ENCODE data around the gene TRAPPC3L.

The TRAPPC3L gene

DNA sequence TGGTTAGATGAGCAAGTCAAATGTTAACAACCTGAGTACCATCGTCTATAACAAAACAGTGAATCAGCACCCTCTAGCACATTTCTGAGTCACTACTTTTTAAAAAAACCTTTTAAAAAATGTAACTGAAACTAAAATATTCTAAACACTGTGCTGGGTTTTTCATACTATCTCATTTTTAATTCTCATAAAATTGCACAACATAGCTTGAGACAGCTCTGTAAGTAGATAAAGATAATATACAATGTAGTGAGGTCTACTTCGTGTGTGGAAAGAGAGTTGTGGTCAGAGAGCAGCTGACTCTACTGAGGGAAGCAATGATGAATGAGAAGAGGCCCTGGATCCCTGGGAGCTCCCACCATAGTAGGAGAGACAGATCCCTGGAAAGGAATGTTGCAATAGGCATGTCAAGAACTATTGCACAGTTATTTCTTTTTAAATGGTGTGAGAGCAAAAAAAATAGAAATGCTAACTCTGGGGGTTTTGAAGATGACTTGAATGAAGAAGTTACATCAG lies 97.9 kb downstream of the TRAPPC3L start:
- no peak for DNase-seq (ENCODE audit: extremely low read depth, low read depth)
- TF ChIP-seq, protein P1, sequence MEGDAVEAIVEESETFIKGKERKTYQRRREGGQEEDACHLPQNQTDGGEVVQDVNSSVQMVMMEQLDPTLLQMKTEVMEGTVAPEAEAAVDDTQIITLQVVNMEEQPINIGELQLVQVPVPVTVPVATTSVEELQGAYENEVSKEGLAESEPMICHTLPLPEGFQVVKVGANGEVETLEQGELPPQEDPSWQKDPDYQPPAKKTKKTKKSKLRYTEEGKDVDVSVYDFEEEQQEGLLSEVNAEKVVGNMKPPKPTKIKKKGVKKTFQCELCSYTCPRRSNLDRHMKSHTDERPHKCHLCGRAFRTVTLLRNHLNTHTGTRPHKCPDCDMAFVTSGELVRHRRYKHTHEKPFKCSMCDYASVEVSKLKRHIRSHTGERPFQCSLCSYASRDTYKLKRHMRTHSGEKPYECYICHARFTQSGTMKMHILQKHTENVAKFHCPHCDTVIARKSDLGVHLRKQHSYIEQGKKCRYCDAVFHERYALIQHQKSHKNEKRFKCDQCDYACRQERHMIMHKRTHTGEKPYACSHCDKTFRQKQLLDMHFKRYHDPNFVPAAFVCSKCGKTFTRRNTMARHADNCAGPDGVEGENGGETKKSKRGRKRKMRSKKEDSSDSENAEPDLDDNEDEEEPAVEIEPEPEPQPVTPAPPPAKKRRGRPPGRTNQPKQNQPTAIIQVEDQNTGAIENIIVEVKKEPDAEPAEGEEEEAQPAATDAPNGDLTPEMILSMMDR (IDR thresholded peaks at IDR 0.05; ENCODE audit: low read depth, low read length, missing control alignments): no peak
- H3K4me3 ChIP-seq (replicated peaks; ENCODE audit: low read depth, low read length): no peak overlapping the region

DNA sequence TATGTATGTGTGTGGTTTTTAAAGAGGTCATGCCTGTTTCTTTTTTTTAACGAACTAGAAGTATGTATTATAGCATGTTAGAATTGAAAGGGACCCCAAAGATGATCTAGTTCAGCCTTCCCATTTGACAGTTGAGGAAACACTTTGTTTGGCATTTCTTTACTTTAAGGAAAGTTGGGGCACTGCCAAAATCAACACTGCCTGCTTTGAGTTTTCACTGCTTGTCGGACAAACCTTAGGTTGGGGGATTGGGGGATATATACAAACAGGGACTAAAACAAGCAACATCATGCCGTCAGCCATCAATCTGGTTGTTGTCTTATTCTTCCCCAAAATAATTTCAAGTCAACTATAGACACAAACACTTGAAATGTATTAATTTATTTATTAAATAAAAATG lies 98.4 kb downstream of the TRAPPC3L start:
- TF ChIP-seq, protein P1 (IDR thresholded peaks at IDR 0.05; ENCODE audit: low read depth, low read length, missing control alignments): no peak
- no peak overlapping the region for H3K4me3 ChIP-seq (replicated peaks; ENCODE audit: low read depth, low read length)
- no peak for DNase-seq (ENCODE audit: extremely low read depth, low read depth)

DNA sequence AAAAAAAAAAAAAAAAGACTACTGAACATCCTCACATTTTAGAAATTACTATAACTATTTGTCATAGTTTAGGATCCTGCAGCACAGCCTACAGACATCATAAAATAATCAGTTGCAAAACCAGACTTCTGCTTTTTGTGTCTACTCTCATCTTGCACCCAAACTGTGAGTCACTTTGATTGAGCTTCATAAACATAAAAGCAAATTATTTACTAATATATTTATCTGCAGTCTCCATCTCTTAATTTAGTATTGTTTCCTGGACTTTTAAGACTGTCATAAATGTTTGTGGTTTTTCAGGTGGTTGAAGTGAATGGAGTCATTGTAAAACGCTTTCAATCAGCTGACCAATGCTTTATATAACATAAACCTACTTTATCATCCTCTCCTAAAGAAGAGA lies 99.1 kb downstream of the TRAPPC3L start:
- H3K4me3 ChIP-seq (replicated peaks; ENCODE audit: low read depth, low read length): no peak overlapping the region
- no peak for DNase-seq (ENCODE audit: extremely low read depth, low read depth)
- TF ChIP-seq, protein P1 (IDR thresholded peaks at IDR 0.05; ENCODE audit: low read depth, low read length, missing control alignments): no peak

DNA sequence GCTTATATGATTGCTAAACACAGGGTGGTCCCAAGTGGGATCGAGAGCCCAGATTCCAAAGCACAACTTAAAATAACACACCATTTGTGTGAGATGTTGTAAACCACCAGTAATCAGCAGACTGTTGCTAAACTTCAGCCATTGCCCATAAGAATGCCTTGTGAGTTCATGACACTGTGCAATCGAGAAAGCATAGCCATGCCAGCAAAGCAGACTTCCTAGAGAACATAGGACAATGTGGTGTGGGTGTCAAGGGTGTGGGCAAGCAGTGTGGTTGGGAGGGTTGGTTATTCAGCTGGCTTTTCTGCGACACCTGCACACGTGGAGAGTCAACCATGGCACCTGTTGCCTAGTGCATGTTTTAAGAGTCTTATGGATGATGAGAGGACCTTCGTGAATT lies 100.4 kb downstream of the TRAPPC3L start:
- TF ChIP-seq, protein P1 (IDR thresholded peaks at IDR 0.05; ENCODE audit: low read depth, low read length, missing control alignments): no peak
- DNase-seq (ENCODE audit: extremely low read depth, low read depth): no peak
- H3K4me3 ChIP-seq (replicated peaks; ENCODE audit: low read depth, low read length): no peak overlapping the region
